HT1080 (cell line): ENCODE results near the gene ZNF366. TPM values are rescaled to one million over a fixed set of nuclear protein-coding genes. Genes with fewer than 3 reads are reported as not detected.
A peak's percentile ranks its signal among the peaks of the same experiment; 100 is the strongest.

ENCODE experiments used
- DNase-seq: peaks from one replicate; pipeline ENCODE4 v3.0.0-alpha.2; 2015; ENCODE audit warnings: low read depth
- polyA plus RNA-seq, 2 experiments: library from polyadenylated mRNA; depleted of rRNA; stranded (reverse); fragments of >200 nt; gene quantifications; 2 replicates each; pipeline ENCODE4 v1.2.3, GENCODE V29; 2015
- total RNA-seq: library from RNA; depleted of rRNA; stranded (reverse); fragments of >200 nt; shearing (Covaris generic); gene quantifications from 2 replicates; pipeline ENCODE4 v1.2.3, GENCODE V29; 2014; rRNA removed

The ZNF366 gene
- total RNA-seq, result not detected in 2 replicates
- 0.01 TPM in 1 of 2 replicates, not detected in the other for polyA plus RNA-seq (2015; cell fraction: cytosol; rRNA removed)
- polyA plus RNA-seq (2015; cell fraction: nucleus; rRNA removed), result not detected in 2 replicates

DNA sequence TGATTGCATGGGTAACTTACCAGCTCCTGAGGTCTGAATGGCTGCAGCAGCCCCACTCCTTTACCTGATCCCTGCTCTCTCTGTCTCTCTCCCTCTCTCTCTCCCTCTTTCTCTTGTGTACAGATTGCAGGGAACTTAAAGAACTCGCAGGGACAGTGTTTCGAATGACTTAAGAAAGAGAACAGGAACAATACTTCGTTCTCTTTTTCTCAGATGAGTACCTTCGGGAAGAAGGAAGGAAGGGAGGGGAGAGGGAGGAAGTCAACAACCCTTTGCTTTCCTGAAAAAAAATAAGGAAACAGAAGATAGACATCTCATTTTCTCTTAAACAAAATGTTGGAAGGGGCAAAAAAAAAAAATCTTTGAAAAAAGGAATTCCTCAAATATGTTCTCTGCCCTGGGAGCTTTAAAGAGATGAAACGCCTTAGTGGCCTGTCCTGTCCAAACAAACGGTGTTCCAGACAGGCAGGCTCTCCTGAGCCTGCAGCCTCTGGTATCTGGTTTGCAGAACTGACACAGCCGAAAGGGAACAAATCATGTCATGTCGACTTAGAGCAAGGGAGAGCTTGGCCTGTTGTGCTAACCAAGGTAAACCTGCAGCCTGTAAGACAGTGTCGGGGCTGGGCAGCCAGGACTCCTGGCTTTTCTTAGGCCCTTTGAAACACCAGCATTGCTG is at the start of gene ZNF366:
Gene ZNF366 (minus strand): TSS at position 180 of the 676 bp plus-strand sequence. CDS start 45,914 bp downstream, outside the sequence.
- no peak for DNase-seq

DNA sequence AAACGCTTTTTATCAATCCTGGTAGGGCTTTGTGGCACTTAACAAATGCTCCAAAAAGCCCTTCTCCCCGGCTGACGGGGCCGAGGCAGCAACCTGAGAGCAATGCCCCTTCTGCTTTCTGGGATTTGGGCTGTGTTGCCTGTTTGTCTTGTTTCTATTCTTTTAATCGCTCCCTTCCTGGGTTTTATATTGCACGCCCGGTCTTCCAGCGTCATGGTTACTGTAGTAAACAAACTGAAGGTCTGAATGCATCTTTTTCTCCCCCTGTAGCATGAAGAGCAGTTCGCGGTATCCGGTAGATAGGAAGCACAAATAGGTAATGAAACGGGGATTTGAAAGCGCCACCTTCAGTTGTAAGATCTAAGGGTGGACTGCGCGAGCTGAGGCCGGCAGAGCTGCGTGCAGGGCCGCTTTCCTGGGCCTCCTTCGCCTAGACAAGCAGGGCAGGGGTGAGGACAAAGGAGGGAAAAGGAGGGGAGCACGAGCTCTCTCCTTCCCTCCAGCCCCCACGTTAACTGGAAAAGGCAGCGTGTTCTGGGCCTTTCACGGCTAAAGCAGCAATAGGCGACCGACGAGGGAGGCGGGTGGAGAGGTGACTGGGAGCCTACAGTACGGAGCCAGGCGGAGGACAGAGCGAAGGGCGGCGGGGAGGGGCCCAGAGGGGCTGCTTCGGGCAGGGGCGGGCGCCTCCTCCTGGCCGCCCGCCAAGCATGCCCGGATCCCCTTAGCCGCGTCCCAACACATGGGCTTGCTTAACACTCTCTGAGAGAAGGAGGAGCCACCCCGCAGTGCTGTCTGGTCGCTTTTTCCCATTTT is 49.3 kb upstream of the ZNF366 start:
- no peak for DNase-seq

- no peak for DNase-seq
These were observed 48.7 kb upstream of the ZNF366 start for GRCh38 chr5:72555871-72556270.

GRCh38 chr5:72554897-72555296 is 47.7 kb upstream of the ZNF366 start:
- no peak for DNase-seq

DNA sequence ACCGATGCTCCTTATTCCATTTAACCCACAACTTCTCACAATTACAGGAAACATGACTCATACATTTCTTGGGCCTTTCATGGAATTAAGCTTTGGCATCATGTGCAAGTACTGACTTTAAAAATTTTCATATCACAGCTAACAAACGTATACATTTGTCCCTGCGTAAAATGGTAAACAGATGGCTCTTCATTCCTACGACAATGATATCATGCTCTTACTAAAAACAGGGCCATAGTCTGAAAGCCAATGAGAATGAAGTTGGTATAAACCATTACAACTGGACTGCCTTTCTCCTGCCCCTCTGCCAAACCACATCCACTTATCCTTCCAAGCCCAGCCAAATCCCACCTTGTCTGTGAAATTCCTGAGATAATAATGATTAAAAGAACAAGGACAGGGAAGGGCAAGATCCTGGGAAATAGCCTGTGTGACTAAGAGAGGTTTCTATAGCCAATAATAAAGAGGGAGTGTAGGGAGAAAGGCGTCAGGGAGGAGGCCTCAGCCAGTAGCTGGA is 44.9 kb upstream of the ZNF366 start:
- DNase-seq, result peak; percentile 97

DNA sequence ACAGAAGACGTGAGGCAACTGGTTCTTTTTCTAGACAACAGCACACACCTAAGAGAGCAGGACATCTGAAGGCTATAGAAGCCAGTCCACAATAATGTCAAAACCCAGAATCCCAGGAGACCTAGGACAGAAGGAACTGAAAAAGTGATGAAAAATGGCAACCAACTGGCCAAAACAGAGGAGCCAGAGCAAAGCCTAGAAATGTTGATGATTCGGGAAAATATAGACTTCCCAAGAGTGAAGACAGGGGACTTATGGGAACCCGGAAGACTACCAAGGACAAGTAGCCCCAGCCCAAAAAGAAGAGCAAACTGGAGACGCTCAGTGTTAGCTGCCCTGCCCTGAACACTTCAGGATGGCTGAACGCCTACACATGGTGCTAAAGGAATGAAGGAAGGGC is 43.4 kb upstream of the ZNF366 start:
- no peak for DNase-seq

GRCh38 chr5:72543811-72544210 is 36.6 kb upstream of the ZNF366 start:
- no peak for DNase-seq

GRCh38 chr5:72543365-72543764 is 36.2 kb upstream of the ZNF366 start:
- DNase-seq, result no peak

DNA sequence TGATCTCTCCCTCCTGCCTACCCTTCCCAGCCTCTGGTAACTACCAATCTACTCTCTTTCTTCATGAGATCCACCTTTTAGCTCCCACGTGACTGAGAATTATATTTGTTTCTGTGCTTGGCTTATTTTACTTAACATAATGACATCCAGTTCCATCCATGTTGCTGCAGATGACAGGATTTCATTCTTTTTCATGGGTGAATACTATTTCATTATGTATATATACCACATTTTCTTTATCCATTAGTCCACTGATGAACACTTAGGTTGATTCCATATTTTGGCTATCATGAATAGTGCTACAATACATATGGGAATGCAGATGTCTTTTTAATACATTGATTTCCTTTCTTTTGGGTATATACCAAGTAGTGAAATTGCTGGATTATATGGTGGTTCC is 35.5 kb upstream of the ZNF366 start:
- DNase-seq, result no peak

GRCh38 chr5:72541501-72542225 is 34.5 kb upstream of the ZNF366 start:
- DNase-seq, result no peak

GRCh38 chr5:72540759-72541438 is 33.7 kb upstream of the ZNF366 start:
- DNase-seq, result no peak

DNA sequence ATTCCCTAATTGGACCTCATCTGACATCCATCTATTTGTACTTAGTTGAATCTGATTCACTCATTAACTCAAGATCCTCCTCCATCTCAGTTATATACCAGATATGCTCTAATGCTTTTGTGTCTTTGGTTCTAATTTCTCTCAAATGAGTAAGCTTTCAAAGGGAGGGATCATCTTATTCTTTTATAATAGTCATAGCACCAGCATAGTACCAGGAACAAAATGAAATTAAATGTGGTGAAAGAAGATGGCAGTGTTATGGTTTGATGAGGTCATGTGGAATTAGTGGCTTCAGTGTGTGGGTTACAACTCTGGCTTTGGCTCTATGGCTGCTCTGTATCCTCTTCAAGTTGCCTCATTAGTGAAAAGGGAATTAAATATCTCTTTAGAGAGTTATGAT is 32.5 kb upstream of the ZNF366 start:
- no peak for DNase-seq

DNA sequence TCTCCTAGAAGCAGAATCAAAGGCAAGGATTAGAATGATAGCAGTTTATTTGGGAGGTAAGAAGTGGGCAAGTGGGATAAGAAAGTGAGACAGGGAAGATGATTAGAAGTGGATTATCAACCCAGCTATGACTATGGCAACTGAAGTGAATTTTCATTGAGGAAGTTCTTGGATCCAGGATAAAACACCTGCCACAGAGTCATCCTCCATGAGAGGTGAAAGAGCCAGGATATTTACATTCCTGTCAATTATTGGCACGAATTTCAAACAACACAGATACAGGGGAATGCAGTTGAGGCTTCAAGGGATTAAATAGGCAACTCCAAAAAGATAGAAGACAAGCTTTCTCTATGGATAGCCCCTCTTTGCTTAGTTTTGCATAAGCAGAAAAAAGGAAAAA is 31.8 kb upstream of the ZNF366 start:
- no peak for DNase-seq

GRCh38 chr5:72537166-72537565 is 30.0 kb upstream of the ZNF366 start:
- DNase-seq, result no peak

DNA sequence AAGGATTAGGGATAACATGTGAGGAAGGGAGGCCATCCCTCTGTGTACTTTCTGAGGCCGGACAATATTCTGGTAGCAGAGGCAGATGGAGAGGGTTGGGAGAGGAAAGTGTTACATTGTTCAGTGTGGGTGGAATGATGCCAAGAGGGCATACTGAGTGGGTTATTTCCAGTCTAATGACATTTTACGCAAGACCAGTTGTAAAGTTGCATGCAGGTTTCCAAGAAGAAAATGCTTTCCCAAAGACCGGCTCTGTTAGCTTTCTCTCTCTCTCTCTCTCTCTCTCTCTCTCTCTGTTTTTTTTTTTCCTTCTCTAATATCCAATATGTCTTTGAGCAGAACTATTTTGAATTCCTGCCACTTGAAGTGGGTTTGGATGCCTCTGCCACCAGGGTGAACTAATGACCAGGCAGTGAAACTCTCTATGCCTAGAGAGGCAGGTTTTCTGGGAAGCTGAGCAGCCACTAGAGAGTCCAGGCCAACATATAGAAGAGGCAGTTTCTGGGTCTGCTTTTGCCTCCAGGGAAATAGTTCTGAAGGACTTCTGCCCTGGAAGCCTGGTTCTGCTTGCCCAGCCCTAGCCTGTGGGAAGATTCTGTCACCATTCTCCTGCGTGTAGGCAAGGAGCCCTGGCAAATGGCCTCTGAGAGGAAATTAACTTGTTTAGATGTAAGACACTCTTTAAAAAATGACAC is 24.4 kb upstream of the ZNF366 start:
- no peak for DNase-seq

GRCh38 chr5:72530196-72530595 is 23.0 kb upstream of the ZNF366 start:
- DNase-seq, result no peak

DNA sequence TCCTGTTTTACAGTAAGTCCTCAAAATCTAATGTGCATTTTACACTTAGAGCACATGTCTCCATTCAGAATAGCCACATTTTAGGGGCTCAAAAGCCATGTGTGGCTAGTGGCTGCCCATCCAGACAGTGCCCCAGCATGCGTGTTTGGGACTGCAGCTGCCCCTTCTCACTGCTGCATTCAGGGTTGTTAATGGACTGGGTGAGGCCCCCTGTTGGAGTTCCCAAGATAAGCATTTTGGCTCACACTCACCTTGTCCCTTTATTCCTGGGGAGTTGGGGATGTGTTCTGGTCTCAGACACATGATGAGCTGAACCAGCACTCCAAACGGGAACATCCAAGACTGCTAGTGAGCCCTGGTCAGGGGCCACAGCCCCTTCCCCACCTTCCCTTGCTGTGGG is 22.2 kb upstream of the ZNF366 start:
- no peak for DNase-seq

GRCh38 chr5:72525816-72526215 is 18.6 kb upstream of the ZNF366 start:
- DNase-seq, result peak; percentile 54

DNA sequence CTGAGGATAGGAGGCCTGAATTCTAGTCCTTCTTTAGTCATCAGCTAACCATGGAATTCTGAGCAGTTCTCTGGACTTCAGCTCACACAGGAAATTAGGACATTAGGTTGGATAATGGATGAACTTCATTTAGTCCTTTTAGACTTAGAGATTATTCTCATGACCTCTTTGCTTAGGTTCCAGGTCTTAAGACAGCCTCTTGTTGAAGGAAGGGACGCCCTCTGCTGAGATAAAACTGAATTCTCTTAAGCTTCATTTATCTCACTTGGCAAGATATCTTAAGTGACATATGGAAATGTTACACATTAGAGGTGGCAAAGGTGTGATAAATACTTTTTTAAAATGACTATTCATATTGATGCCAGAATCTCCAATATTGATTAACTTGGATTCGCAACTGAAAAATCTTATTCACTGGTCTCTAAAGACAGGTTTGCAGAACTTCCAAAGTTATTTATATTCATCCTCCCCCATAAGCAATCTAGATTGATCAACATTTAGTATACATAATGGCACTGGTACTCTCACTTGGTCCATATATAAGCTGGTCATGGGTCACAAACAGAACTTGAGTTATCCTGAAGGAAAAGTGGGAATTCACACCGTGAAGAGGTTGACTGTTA is 16.9 kb upstream of the ZNF366 start:
- peak; percentile 62 for DNase-seq

DNA sequence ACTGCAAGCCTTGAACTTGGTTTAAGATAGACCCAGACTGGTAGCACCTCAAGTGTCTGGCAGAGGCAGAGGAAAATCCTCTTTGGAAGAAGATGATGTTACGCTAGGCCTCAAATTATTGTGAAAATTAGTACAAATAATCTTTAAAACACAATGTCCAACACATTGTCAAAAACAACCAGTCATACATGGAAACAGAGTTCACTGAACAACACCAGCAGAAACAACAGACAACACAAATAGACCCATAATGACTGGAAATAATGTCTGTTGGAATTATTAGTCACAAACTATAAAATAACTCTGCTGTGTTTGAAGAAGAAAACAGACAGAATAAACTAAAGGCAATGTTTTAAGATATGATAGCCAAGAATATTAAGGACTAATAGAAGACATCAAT is 15.4 kb upstream of the ZNF366 start:
- no peak for DNase-seq
